EL (cell line): ENCODE measurements around the gene FAM210A.

Source experiments
- DNase-seq: peaks from one replicate; pipeline ENCODE4 v3.0.0-alpha.2; 2016

FAM210A gene

GRCh38 chr18:13643261-13643751 is 83.1 kb downstream of the FAM210A start:
- DNase-seq = no peak

DNA sequence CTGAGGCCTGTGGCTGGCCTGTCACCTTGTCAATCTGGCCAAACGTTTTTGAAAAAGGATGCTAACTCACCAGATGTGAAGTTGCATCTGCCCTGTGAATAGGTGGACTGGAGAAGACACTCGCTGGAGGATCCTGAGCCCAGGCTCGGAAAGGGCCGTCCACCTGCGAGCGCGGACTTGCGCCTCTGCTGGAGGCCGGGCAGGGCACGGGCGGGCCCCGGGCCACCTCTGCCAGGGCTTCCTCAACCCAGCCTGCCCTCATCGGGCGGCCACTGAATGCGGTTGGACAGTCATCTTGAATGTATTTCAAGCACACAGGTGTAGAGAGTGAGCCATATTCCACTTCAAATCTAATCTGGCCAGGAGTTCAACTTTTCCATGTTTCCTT is 83.9 kb downstream of the FAM210A start:
- no peak for DNase-seq

DNA sequence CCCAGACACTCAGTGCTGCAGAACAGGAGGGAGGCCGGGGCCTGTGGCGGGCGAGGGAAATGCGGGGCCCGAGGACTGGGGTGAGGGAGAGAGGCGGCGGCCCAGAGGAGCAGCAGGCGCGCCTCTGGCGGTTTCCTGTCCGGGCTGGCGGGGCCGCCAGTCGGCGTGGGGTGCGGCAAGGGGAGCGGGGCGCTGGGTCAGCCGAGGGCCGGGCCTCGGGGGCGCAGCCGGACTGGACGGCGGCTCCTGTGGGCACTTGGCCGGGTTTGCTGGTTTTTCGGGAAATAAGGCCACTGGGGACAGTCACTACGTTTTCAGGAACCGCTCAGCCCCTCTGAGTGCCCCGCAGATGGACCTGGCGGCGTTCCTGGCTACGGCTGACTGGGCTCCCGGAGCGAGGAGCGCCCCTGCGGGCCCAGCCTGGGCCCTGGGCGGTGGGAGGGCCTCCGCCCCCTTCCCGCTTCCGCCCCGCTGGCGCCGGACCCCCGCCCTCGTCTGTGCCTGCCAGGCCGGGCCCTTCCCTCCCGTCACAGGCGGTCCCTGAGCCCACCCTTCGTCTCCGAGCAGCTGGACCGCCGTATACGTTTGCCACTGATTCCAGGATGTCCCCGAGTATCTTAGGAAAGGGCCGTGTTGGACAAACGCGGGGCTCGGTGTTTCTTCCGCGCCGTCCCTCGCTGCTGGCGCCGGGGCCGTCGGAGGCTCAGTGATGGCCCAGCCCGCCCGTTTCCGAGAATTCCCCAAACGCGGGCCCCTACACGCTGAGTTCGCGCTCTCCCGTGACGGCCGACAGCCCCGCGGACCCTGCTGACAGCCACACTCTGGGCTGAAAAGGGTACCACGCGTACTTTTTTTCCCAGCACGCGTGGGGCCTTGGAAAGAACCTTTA is 84.6 kb downstream of the FAM210A start:
- no peak for DNase-seq

- DNase-seq = no peak
Measured at GRCh38 chr18:13640266-13640860, 86.0 kb downstream of the FAM210A start.

DNA sequence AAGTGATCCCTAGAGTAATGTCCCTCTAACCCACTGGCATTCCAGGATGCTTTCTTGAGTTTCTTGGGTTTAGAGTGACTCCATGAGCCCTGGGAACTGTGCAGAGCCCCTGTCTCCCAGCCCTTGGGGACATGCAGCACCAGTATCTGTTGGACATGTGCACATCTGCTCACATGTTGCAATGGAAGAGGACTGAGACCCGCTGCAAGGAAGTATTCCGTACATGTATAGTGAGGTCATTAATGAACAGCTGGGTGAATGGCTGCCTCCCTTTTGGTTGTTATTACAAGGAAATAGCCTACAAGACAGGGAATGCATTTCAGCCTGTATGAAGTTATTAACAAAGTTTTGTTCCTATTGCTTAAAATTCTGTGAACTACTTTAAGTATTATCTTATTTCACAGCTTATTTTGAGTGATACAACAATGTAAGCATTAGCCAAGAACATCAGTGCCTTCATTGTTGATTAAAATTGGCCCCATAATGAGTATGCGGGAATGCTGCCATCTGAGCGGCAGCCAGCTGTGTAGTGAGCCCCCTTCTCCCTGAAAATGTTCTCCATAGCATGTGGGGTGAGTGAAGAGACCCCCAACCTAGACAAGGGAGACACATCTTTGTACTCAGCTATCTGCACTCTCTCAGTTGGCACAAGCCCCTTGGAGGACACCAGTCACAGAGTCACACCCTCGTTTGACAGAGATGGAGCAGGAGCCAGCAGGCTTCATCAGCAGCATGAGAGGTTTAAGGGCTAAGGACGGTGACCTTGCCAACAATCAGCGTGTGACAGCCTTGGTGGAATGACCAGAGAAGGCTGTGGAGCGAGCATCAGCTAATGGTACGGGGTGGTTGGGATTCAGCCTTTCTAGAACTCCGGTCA is 87.4 kb downstream of the FAM210A start:
- no peak for DNase-seq

- no peak for DNase-seq
Measured at GRCh38 chr18:13635046-13635445, 91.3 kb downstream of the FAM210A start.

DNA sequence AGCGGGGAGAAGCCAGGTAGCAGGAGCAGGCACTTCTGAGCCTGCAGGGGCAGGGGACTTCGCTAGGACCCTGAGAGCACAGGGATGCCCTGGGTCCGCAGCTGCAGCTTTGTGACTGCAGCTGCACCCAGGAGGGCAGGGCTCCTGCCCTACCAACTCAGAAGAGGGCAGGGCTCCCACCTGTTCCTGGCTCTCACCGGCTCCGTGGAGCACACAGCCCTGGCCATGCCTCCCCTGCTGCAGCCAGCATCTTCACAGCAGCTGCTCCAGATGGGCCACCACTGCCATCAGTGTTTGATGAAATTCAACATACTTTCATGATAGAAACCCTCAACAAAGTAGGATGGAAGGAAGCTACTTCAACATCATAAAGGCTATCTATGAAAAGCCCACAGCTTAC is 92.7 kb downstream of the FAM210A start:
- DNase-seq = no peak

DNA sequence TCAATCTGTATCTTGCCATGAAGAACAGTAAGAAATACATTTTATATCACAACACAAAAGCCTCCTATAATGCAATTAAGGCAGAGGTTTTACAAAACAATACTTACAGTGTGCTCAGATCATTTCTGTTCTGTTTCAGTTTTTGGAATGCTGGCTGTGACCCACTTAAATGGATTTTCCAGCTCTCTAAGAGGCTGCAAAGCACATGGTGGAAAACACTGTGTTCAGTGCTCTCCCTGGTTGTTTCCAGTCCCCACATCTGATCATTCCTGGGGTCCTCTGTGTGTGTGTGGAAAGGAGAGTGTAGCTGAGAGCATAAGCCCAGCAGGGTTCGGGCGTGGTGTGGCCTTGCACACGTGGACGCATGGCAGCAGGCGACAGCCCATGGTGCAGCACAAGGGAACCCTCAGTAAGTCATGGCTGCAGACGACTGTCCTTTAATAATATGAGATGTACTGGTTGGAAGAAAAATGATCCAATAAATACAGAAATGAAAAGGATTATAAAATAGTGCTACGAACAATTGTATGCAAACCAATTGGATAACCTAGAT is 95.6 kb downstream of the FAM210A start:
- DNase-seq = no peak

DNA sequence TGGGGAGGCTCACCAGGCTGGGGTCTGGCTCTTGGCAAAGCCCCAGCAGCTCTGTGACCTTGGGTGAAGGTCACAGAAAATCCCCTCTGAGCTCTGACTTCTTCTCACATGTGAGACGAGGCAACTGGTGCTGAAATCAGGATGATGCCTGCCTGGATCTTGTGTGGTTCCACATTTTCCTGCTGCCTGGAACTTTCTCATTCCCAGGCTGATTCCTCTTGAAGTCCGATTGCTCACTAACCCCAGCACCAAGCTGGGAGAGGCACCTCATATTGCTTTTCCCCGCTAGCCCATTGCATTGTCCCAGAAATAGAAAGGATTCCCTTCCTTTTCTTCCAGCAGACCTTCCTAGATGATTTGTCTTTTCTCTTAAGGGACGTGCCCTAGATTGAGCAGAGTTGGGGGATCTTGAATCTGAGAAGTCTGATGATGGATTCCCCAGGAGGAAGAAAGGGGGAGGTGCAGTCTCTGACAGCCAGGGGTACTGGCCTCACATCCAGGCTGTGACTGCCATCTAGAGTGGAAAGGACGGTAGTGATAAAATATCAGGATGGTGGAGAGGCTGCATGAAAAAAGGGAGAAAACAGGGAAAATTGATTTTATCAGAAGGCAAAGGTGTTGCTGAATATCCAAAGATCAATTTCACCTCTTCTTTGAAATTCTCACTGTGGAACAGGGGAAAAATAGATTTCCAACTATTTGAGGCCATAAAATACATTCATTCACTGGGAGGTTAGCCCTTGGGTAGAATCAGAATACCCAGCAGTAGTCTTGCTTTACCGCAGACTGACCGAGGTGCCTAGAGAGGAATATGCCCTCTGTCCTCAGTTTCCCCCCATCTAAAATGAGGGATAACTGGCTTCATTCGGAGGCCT is 96.3 kb downstream of the FAM210A start:
- peak; percentile 56 for DNase-seq

DNA sequence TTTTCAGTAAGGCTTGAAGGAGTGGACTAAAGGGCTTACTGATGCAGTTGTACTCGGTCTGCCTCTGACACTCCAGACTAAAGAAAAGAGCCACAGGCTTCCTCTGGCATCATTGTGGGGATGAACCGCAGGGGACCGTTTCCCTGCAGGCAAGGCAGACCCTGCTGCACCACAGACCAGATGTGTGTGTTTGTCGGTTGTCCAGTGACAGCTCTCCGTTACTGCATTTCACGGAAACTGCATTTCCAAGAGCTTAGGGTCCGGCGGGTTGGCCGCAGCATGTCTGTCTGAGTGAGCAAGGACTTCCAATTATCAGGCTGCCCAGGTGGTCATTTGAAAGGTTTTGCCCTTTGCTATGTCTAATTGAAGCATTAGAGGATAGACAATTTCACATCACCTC is 98.1 kb downstream of the FAM210A start:
- no peak for DNase-seq

DNA sequence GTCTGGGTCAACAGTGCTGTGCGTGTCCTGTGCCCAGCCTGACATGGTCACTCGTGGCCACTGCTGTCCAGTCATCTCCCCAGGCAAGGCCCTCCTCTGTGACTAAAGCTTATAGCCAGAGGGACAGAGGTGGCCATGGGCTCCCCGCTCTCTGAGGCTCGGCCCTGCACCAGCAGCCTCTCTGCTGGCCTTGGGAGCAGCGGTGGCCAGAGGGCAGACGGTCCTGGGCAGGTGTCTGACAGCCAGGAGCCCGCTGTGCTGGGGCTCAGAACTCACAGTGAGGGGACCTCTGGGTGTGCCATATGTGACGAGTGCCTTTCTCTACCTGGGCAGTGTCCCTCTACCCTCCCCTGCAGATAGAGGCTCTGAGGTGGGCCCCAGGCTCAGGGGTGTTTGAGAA is 98.7 kb downstream of the FAM210A start:
- no peak for DNase-seq

DNA sequence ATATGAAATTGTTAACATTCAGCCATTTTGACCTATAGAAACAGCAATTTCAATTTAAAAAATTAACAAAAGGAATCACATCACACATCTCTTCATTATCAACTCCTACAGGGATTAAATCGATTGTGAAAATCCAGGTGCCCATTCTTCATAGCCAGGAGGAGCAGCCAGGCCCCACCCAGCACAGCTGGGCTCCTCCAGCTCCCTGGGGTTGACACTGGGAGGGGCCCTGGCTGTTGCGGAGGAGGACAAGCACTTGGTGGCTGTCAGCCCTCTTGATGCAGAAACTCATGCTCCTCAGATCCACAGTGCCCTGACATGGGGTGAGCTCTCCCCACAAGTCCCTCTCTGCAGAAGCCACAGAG is 99.8 kb downstream of the FAM210A start:
- DNase-seq = no peak

- no peak for DNase-seq
Measured at GRCh38 chr18:13625843-13626543, 100.4 kb downstream of the FAM210A start.

GRCh38 chr18:13625355-13625754 is 101.0 kb downstream of the FAM210A start:
- DNase-seq = no peak

DNA sequence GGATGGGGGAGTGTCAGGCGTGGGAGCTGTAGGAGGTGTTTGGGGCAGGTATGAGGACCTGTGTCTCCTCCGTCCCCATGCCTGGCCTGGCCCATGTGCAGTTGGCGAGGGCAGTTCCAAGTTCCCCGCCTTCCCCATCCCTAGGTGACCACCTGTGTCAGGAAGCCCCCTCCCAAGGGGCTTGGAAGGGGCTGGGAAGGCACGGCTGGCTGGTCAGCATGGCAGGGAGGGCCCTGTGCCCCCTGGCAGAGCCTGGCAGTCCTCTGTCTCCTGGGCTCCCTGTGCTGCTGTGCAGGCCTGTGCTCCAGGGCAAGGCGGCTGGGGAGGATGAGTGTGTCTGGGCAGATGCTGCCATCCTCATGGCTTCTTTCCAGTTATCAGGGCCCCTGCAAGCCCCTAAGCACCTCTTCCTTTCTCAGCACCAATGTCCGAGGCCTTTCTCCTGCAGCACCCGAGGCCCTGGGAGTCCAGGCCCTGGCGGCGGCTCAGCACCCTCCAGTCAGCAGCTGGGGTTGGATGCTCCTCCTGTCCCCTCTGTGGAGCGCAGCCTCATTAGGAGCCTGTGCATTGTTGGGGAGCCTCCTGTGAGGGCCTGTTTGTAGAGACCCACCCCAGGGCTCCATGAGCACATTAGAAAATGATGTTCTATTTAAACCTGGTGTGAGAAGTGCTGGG is 101.7 kb downstream of the FAM210A start:
- no peak for DNase-seq

GRCh38 chr18:13623871-13624270 is 102.5 kb downstream of the FAM210A start:
- no peak for DNase-seq

DNA sequence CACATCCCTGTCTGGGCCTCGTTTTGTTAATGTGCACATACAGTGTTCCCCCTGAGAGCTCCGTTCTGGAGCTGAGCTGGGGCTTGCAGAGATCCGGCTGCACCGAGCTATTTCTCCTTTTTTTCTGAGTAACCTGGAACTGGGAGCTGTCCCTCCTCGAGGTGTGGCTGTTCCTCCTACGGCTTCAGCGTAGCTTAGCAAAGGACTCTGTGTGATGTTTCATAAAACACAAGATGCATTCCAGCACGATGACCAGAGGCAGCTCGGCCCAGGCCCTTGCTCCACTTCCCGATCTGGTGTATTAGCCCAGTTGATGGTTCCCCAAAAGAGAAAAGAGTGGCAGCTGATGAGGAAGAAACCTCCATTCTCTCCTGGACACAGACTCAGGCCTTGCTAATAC is 103.0 kb downstream of the FAM210A start:
- no peak for DNase-seq

DNA sequence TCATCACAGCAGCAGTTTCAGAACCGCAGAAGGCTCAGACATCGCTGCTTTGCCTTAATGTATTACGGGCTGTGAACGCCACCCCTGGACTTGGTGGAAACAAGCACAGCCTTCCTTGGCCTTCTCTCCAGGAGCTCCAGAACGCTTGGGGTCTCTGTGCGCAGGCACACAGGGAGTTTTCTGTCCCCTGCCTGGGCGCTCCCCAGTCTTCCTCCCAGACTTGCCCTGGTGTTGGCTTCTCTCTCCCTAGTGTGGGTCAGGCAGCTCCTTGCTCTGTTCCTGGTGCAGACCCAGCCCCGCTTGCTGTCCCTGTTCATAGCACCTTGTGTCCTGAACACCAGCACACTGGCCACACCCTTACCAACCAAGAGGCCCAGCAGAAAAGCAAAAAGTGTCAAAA is 103.6 kb downstream of the FAM210A start:
- DNase-seq = no peak

- DNase-seq = no peak
Measured at GRCh38 chr18:13621886-13622619, 104.3 kb downstream of the FAM210A start.

DNA sequence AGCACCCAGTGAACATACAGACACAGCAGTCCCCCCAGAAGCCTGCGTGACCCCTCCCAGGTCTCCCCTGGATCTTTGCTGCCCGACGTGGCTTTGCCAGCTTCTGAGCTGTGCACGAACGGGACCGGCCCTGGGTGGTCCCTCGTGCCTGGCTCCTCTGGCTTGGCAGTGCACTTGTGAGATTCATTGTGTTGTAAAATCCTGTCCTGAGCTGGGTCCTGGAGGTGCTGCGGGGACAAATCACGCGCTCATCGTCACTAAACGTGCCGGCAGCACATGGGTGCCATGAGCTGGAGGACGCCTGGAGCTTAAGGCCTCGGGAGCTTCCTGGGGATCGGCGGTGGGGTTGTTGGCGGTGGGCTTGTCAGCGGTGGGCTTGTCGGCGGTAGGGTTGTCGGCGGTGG is 104.9 kb downstream of the FAM210A start:
- no peak for DNase-seq
